HL-60 (cell line): ENCODE data around the gene NUTM2D.
"Not testable (repeated sequence)": the region's sequence is repeated elsewhere in the genome, so short reads cannot be mapped to it uniquely, and the experiment has no call there.

ENCODE experiments used
- GABPA ChIP-seq: IDR thresholded peaks from 2 replicates; pipeline ENCODE4 v1.6.1; 2012; ENCODE audit warnings: low read depth
- POLR2AphosphoS5 ChIP-seq: IDR thresholded peaks from 2 replicates; pipeline ENCODE4 v1.6.1; 2012; ENCODE audit warnings: low read depth
- SPI1 ChIP-seq: IDR thresholded peaks from 2 replicates; pipeline ENCODE4 v1.6.1; 2012; ENCODE audit warnings: low read depth, mild to moderate bottlenecking, borderline replicate concordance
- TF ChIP-seq, protein P1 (sequence below): IDR thresholded peaks from one replicate; pipeline ENCODE4 v1.5.1; 2011; ENCODE audit warnings: low read length, control low read depth, inconsistent platforms; ENCODE audit not compliant: insufficient read depth
- TF ChIP-seq, protein P2 (sequence below): IDR thresholded peaks from 2 replicates; pipeline ENCODE4 v1.6.1; 2012; ENCODE audit warnings: low read depth; ENCODE audit not compliant: insufficient replicate concordance

DNA sequence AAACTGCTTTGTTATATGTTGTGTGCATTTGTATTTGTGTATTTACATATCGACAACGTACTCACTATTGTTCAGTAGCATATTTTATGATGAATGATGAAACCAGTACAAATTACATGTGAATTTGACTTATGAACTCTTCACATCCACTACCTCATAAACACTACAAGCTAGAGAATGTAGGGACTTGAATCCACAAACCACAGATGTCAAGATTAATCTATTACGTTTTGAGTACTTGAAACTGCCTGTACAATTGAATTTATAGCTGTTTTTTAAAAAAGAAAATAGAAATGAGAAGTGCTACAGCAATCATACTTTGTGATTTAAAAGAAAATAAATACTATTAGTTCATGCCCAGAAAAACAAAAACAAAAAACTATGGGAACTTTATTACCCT lies 4.7 kb upstream of the NUTM2D start:
- TF ChIP-seq, protein P1, sequence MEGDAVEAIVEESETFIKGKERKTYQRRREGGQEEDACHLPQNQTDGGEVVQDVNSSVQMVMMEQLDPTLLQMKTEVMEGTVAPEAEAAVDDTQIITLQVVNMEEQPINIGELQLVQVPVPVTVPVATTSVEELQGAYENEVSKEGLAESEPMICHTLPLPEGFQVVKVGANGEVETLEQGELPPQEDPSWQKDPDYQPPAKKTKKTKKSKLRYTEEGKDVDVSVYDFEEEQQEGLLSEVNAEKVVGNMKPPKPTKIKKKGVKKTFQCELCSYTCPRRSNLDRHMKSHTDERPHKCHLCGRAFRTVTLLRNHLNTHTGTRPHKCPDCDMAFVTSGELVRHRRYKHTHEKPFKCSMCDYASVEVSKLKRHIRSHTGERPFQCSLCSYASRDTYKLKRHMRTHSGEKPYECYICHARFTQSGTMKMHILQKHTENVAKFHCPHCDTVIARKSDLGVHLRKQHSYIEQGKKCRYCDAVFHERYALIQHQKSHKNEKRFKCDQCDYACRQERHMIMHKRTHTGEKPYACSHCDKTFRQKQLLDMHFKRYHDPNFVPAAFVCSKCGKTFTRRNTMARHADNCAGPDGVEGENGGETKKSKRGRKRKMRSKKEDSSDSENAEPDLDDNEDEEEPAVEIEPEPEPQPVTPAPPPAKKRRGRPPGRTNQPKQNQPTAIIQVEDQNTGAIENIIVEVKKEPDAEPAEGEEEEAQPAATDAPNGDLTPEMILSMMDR = not testable (repeated sequence)
- TF ChIP-seq POLR2AphosphoS5, GABPA, SPI1: not testable (repeated sequence)
- TF ChIP-seq, protein P2, sequence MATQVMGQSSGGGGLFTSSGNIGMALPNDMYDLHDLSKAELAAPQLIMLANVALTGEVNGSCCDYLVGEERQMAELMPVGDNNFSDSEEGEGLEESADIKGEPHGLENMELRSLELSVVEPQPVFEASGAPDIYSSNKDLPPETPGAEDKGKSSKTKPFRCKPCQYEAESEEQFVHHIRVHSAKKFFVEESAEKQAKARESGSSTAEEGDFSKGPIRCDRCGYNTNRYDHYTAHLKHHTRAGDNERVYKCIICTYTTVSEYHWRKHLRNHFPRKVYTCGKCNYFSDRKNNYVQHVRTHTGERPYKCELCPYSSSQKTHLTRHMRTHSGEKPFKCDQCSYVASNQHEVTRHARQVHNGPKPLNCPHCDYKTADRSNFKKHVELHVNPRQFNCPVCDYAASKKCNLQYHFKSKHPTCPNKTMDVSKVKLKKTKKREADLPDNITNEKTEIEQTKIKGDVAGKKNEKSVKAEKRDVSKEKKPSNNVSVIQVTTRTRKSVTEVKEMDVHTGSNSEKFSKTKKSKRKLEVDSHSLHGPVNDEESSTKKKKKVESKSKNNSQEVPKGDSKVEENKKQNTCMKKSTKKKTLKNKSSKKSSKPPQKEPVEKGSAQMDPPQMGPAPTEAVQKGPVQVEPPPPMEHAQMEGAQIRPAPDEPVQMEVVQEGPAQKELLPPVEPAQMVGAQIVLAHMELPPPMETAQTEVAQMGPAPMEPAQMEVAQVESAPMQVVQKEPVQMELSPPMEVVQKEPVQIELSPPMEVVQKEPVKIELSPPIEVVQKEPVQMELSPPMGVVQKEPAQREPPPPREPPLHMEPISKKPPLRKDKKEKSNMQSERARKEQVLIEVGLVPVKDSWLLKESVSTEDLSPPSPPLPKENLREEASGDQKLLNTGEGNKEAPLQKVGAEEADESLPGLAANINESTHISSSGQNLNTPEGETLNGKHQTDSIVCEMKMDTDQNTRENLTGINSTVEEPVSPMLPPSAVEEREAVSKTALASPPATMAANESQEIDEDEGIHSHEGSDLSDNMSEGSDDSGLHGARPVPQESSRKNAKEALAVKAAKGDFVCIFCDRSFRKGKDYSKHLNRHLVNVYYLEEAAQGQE = not testable (repeated sequence)
